ENCODE data around the gene CLCN2.

The CLCN2 gene

DNA sequence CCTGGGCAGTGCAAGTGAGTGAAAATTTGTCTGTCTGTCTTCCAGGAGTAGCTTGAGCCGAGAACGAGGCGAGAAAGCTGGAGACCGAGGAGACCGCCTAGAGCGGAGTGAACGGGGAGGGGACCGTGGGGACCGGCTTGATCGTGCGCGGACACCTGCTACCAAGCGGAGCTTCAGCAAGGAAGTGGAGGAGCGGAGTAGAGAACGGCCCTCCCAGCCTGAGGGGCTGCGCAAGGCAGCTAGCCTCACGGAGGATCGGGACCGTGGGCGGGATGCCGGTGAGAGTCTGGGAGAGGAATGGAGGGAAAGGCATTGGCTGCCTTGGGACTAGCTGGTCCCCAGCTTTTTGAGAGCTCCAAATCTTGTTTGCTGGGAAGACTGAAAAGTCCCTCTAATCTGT lies 34.2 kb downstream of the CLCN2 start:
- TF ChIP-seq, protein P1, sequence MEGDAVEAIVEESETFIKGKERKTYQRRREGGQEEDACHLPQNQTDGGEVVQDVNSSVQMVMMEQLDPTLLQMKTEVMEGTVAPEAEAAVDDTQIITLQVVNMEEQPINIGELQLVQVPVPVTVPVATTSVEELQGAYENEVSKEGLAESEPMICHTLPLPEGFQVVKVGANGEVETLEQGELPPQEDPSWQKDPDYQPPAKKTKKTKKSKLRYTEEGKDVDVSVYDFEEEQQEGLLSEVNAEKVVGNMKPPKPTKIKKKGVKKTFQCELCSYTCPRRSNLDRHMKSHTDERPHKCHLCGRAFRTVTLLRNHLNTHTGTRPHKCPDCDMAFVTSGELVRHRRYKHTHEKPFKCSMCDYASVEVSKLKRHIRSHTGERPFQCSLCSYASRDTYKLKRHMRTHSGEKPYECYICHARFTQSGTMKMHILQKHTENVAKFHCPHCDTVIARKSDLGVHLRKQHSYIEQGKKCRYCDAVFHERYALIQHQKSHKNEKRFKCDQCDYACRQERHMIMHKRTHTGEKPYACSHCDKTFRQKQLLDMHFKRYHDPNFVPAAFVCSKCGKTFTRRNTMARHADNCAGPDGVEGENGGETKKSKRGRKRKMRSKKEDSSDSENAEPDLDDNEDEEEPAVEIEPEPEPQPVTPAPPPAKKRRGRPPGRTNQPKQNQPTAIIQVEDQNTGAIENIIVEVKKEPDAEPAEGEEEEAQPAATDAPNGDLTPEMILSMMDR (IDR thresholded peaks at IDR 0.05; ENCODE audit: low read length), result no peak
- TF ChIP-seq EZH2 (IDR thresholded peaks at IDR 0.05; ENCODE audit: borderline replicate concordance, low read length), result no peak
- Histone ChIP-seq H3K4me1 (ENCODE audit: insufficient read depth, low read length, severe bottlenecking) (no peaks in the 10 kb centered on the region), H3F3A (ENCODE audit: insufficient read depth, low read length) (no peaks in the 10 kb centered on the region), H3K27ac (ENCODE audit: low read depth, low read length, poor library complexity, severe bottlenecking) (no peak overlapping the region), H3K4me3 (ENCODE audit: low read depth, low read length, poor library complexity, severe bottlenecking) (no peak overlapping the region), H3K36me3 (ENCODE audit: insufficient read depth, low read length) (peaks cover 98% of the 10 kb centered on the region), H3K27me3 (ENCODE audit: insufficient read depth, low read length) (no peaks in the 10 kb centered on the region), H3K4me2 (ENCODE audit: low read length) (no peak overlapping the region), H3K79me2 (ENCODE audit: insufficient read depth, low read length) (no peaks in the 10 kb centered on the region), H4K20me1 (ENCODE audit: insufficient read depth, low read length) (no peaks in the 10 kb centered on the region), H3K9me2 (ENCODE audit: low read depth, low read length) (no peaks in the 10 kb centered on the region), H2AFZ (ENCODE audit: low read length) (no peak overlapping the region), H3K9ac (ENCODE audit: low read length) (no peak overlapping the region), H3K9me3 (ENCODE audit: low read length) (no peaks in the 10 kb centered on the region)

DNA sequence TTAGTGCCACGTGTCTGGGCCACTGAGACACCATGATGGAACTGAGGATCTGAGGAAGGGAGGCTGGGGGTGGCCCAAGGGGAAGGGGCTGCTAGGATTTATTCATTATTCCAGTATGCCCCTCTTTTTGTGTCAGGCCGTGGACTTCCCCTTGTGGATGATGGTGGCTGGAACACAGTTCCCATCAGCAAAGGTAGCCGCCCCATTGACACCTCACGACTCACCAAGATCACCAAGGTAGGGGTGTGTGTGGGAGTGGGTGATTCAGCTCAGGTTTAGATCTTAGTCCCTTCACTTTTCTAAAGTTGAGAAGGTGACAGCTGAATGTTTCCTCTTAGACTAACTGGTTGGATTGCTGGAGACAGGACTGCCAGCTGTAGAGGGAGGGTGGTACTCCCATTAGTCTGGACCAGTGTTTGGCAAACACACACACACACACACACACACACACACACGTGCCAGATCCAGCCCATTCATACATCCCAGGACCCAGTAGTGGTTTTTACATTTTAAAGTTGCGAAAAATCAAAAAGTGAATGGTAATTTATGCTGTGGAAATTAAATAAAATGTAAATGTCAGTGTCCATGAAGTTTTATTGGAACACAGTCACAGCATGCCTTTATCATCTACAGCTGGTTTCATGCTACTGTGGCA lies 35.6 kb downstream of the CLCN2 start:
- Histone ChIP-seq H3K27me3 (ENCODE audit: insufficient read depth, low read length) (no peaks in the 10 kb centered on the region), H3K4me1 (ENCODE audit: insufficient read depth, low read length, severe bottlenecking) (no peaks in the 10 kb centered on the region), H3K27ac (ENCODE audit: low read depth, low read length, poor library complexity, severe bottlenecking) (no peak overlapping the region), H2AFZ (ENCODE audit: low read length) (no peak overlapping the region), H3K9ac (ENCODE audit: low read length) (no peak overlapping the region), H3K9me2 (ENCODE audit: low read depth, low read length) (no peaks in the 10 kb centered on the region), H3K79me2 (ENCODE audit: insufficient read depth, low read length) (no peaks in the 10 kb centered on the region), H4K20me1 (ENCODE audit: insufficient read depth, low read length) (no peaks in the 10 kb centered on the region), H3K36me3 (ENCODE audit: insufficient read depth, low read length) (peaks cover 98% of the 10 kb centered on the region), H3K9me3 (ENCODE audit: low read length) (no peaks in the 10 kb centered on the region), H3K4me2 (ENCODE audit: low read length) (no peak overlapping the region), H3K4me3 (ENCODE audit: low read depth, low read length, poor library complexity, severe bottlenecking) (no peak overlapping the region), H3F3A (ENCODE audit: insufficient read depth, low read length) (no peaks in the 10 kb centered on the region)
- no peak for TF ChIP-seq EZH2 (IDR thresholded peaks at IDR 0.05; ENCODE audit: borderline replicate concordance, low read length)
- TF ChIP-seq, protein P1 (IDR thresholded peaks at IDR 0.05; ENCODE audit: low read length), result no peak

DNA sequence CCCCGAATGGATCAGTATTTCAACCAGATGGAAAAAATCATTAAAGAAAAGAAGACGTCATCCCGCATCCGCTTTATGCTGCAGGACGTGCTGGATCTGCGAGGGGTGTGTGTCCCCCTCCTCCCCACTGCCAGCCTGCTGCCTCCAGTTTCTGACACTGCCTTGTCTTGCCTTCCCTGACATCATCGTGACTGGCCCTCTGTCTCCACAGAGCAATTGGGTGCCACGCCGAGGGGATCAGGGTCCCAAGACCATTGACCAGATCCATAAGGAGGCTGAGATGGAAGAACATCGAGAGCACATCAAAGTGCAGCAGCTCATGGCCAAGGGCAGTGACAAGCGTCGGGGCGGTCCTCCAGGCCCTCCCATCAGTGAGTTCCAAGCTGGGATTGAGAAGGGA lies 36.1 kb downstream of the CLCN2 start:
- Histone ChIP-seq H3K27me3 (ENCODE audit: insufficient read depth, low read length) (no peaks in the 10 kb centered on the region), H3F3A (ENCODE audit: insufficient read depth, low read length) (no peaks in the 10 kb centered on the region), H3K9me3 (ENCODE audit: low read length) (no peaks in the 10 kb centered on the region), H3K9me2 (ENCODE audit: low read depth, low read length) (no peaks in the 10 kb centered on the region), H3K79me2 (ENCODE audit: insufficient read depth, low read length) (no peaks in the 10 kb centered on the region), H3K36me3 (ENCODE audit: insufficient read depth, low read length) (peaks cover 100% of the 10 kb centered on the region), H4K20me1 (ENCODE audit: insufficient read depth, low read length) (no peaks in the 10 kb centered on the region), H3K9ac (ENCODE audit: low read length) (no peak overlapping the region), H2AFZ (ENCODE audit: low read length) (no peak overlapping the region), H3K4me3 (ENCODE audit: low read depth, low read length, poor library complexity, severe bottlenecking) (no peak overlapping the region), H3K4me2 (ENCODE audit: low read length) (no peak overlapping the region), H3K4me1 (ENCODE audit: insufficient read depth, low read length, severe bottlenecking) (no peaks in the 10 kb centered on the region), H3K27ac (ENCODE audit: low read depth, low read length, poor library complexity, severe bottlenecking) (no peak overlapping the region)
- TF ChIP-seq, protein P1 (IDR thresholded peaks at IDR 0.05; ENCODE audit: low read length), result no peak
- TF ChIP-seq EZH2 (IDR thresholded peaks at IDR 0.05; ENCODE audit: borderline replicate concordance, low read length), result no peak

Measured in OCI-LY1 (cell line).